ENCODE results near the gene PRPF40A.
"Not testable (repeated sequence)": the region's sequence is repeated elsewhere in the genome, so short reads cannot be mapped to it uniquely, and the experiment has no call there.

- TF ChIP-seq POLR2AphosphoS5 (IDR thresholded peaks at IDR 0.05; ENCODE audit: borderline replicate concordance, low read depth, low read length); EZH2 (IDR thresholded peaks at IDR 0.05); FOXP2 (optimal IDR thresholded peaks at IDR 0.05; ENCODE audit: control extremely low read depth, extremely low read length, insufficient read depth): not testable (repeated sequence)
Measured at GRCh38 chr2:152722639-152723038, 5.4 kb upstream of the PRPF40A start.
